Body of pancreas (tissue), 4 donors: ENCODE measurements around the gene DRAP1. TPM values are rescaled to one million over a fixed set of nuclear protein-coding genes. Genes with fewer than 3 reads are reported as not detected.
"Not testable (repeated sequence)": the region's sequence is repeated elsewhere in the genome, so short reads cannot be mapped to it uniquely, and the experiment has no call there.

ENCODE experiments used
- ATAC-seq: fragments of 150-250 bp; one replicate; pipeline ENCODE4 v1.9.1; 2016
- DNase-seq, 4 donors: peaks; one replicate each; pipeline ENCODE4 v3.0.0-alpha.2; 2019
- H3K27ac ChIP-seq, 4 donors: fragments of 200-600 bp; sonication (generic); 1 replicate in 3 of 4; 2 replicates in 1 of 4; pipeline versions ENCODE4 v1.5.1 to v1.6.1; 2016 to 2019; ENCODE audit warnings: mild to moderate bottlenecking in 1 of 4, mixed read lengths in 1 of 4, moderate library complexity in 1 of 4
- H3K27me3 ChIP-seq, 2 donors: fragments of 200-600 bp; sonication (generic); one replicate each; pipeline ENCODE4 v1.6.0; 2016; ENCODE audit warnings: mild to moderate bottlenecking in 1 of 2
- H3K36me3 ChIP-seq, 2 donors: fragments of 200-600 bp; sonication (generic); replicated peaks in 1 of 2; 2 replicates each; pipeline ENCODE4 v1.5.1; 2016; ENCODE audit warnings: low read depth in 2 of 2; ENCODE audit not compliant: insufficient read depth in 1 of 2
- H3K4me1 ChIP-seq: fragments of 200-600 bp; sonication (generic); one replicate; pipeline ENCODE4 v1.6.0; 2016
- H3K4me3 ChIP-seq, 2 donors: fragments of 200-600 bp; sonication (generic); 1 replicate in 1 of 2; 2 replicates in 1 of 2; pipeline ENCODE4 v1.5.1; 2016 to 2019
- H3K9me3 ChIP-seq, 3 donors: fragments of 200-600 bp; sonication (generic); 1 replicate in 2 of 3; 2 replicates in 1 of 3; pipeline ENCODE4 v1.5.1; 2016
- CTCF ChIP-seq, 7 experiments: fragments of 450-650 bp in 4 of 7; fragments of 200-600 bp in 3 of 7; sonication (generic) in 3 of 7; IDR thresholded peaks; one replicate each; pipeline ENCODE4 v1.5.1; 2016 to 2019; ENCODE audit warnings: antibody characterized with exemption in 7 of 7
- POLR2A ChIP-seq, 3 donors: fragments of 450-650 bp; IDR thresholded peaks; one replicate each; pipeline ENCODE4 v1.6.1; 2016; ENCODE audit warnings: antibody characterized with exemption in 3 of 3, mild to moderate bottlenecking in 2 of 3
- WGBS, 2 donors: methylation state at CpG; one replicate each; pipeline ENCODE4 v1.1.5; 2017; 5-methylcytosine and 5-hydroxymethylcytosine counted together
- intact Hi-C: fragments of 100-400 bp; cut with DNase I; formaldehyde crosslinking; loops from one replicate; pipeline ENCODE4 v1.15.1; 2023
- total RNA-seq, 2 donors: library from RNA; depleted of rRNA; stranded (reverse); fragments of >200 nt; gene quantifications; one replicate each; pipeline ENCODE4 v1.1.0, GENCODE V29; 2016

DRAP1 gene
- total RNA-seq, 2 donors from 2014 or later: 29.6 to 91.6 TPM

GRCh38 chr11:65946655-65947054 is 27.4 kb downstream of the DRAP1 start:
- TF ChIP-seq POLR2A (IDR thresholded peaks at IDR 0.05): no peak
- no peak for TF ChIP-seq CTCF (IDR thresholded peaks at IDR 0.05)
- no peak overlapping the region for H3K27ac ChIP-seq
- no peaks in the 10 kb centered on the region for H3K4me1 ChIP-seq
- intact Hi-C loops: no loop called here
- WGBS, 2 donors: 75 to 100% methylated on average over 1 to 3 of the region's 4 CpGs
- no peaks in the 10 kb centered on the region for H3K27me3 ChIP-seq
- DNase-seq (no peak), ATAC-seq (no peak)
- H3K9me3 ChIP-seq: no peaks in the 10 kb centered on the region
- H3K4me3 ChIP-seq: no peak overlapping the region
- no peaks in the 10 kb centered on the region for H3K36me3 ChIP-seq

GRCh38 chr11:65947133-65947532 is 27.9 kb downstream of the DRAP1 start:
- Histone ChIP-seq H3K4me1 (no peaks in the 10 kb centered on the region), H3K27ac (no peak overlapping the region), H3K9me3 (no peaks in the 10 kb centered on the region), H3K27me3 (no peaks in the 10 kb centered on the region), H3K36me3 (no peaks in the 10 kb centered on the region), H3K4me3 (no peak overlapping the region)
- TF ChIP-seq CTCF (IDR thresholded peaks at IDR 0.05) (no peak), POLR2A (IDR thresholded peaks at IDR 0.05) (no peak)
- WGBS, 2 donors: 59% methylated on average over 5 to 13 of the region's 13 CpGs
- ATAC-seq: no peak
- intact Hi-C loops: no loop called here
- DNase-seq: no peak

- 68 to 70% methylated on average over 8 to 11 of the region's 12 CpGs for WGBS, 2 donors
- H3K4me1 ChIP-seq: no peaks in the 10 kb centered on the region
- no peaks in the 10 kb centered on the region for H3K9me3 ChIP-seq
- intact Hi-C loops: no loop called here
- no peak for ATAC-seq
- H3K27me3 ChIP-seq: no peaks in the 10 kb centered on the region
- no peak overlapping the region for H3K4me3 ChIP-seq
- TF ChIP-seq POLR2A (IDR thresholded peaks at IDR 0.05) (no peak), CTCF (IDR thresholded peaks at IDR 0.05) (no peak)
- DNase-seq: no peak
- no peaks in the 10 kb centered on the region for H3K36me3 ChIP-seq
- no peak overlapping the region for H3K27ac ChIP-seq
Measured at GRCh38 chr11:65947603-65948125, 28.4 kb downstream of the DRAP1 start.

GRCh38 chr11:65950711-65951110 is 31.5 kb downstream of the DRAP1 start:
- intact Hi-C loops, H3K36me3 ChIP-seq, ATAC-seq, H3K27ac ChIP-seq, H3K4me3 ChIP-seq, H3K4me1 ChIP-seq, H3K9me3 ChIP-seq, DNase-seq, H3K27me3 ChIP-seq: not testable (repeated sequence)
- WGBS, 2 donors: 92 to 100% methylated on average over 5 of the region's 5 CpGs

GRCh38 chr11:65951641-65952040 is 32.4 kb downstream of the DRAP1 start:
- DNase-seq, H3K9me3 ChIP-seq, H3K36me3 ChIP-seq, H3K4me1 ChIP-seq, H3K27me3 ChIP-seq, H3K27ac ChIP-seq, ATAC-seq, H3K4me3 ChIP-seq, intact Hi-C loops: not testable (repeated sequence)
- 26 to 36% methylated on average over 3 of the region's 3 CpGs for WGBS, 2 donors

- 18 to 25% methylated on average over 6 of the region's 6 CpGs for WGBS, 2 donors
- no peaks in the 10 kb centered on the region for H3K36me3 ChIP-seq
Measured at GRCh38 chr11:65952052-65952521, 32.9 kb downstream of the DRAP1 start.

More at GRCh38 chr11:65952052-65952521, 32.9 kb downstream of the DRAP1 start:
- Histone ChIP-seq H3K27ac (no peak overlapping the region), H3K4me1 (no peaks in the 10 kb centered on the region), H3K27me3 (no peaks in the 10 kb centered on the region), H3K4me3 (no peak overlapping the region), H3K9me3 (no peaks in the 10 kb centered on the region)
- no peak for ATAC-seq
- TF ChIP-seq POLR2A (IDR thresholded peaks at IDR 0.05) (no peak), CTCF (IDR thresholded peaks at IDR 0.05) (no peak)
- DNase-seq: no peak
- intact Hi-C loops: no loop called here
